ENCODE measurements around the gene SLC22A13.
"Not testable (repeated sequence)": the region's sequence is repeated elsewhere in the genome, so short reads cannot be mapped to it uniquely, and the experiment has no call there.

SLC22A13 gene

DNA sequence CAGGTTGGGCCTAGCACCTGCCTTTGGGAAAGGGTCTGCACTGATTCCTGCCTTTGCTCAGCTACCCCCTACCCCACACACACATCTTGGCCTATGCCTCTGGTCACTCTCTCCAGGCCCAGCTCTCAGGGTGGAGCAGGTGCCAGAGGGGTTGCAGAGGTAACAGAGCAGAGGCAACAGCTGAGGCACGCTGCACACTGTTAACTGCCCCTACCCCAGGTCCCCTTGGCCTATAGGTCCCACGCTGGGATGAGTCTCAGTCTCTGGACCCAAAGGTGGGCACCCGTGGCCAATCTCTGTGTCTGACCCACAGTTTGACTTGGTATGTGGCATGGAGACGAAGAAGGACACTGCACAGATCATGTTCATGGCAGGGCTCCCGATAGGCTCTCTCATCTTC, 41.3 kb downstream of the SLC22A13 start:
- DNase-seq, result no peak

GRCh38 chr3:38307599-38307998, 42.0 kb downstream of the SLC22A13 start:
- DNase-seq, result no peak

DNA sequence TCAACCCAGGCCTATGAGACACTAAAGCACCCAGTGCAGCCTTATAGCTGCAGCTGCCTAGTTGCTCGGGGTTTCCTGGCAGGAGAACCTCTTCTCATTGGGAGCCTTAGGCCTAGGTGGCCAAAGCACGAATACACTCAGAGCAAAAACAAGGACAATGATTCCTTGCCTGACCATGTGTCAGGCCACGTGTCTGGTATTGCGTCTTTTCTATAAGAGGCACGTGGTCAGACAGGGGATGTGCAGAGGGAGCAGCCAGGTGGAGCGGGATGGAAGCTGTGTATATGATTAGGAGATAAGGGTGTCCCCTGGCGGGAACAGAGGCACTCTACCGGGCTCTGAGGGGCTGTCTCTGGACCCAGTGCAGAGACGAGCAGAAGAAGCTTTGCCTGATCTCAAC, 42.8 kb downstream of the SLC22A13 start:
- no peak for DNase-seq

GRCh38 chr3:38311476-38311875, 45.9 kb downstream of the SLC22A13 start:
- DNase-seq, result no peak

GRCh38 chr3:38311941-38312340, 46.3 kb downstream of the SLC22A13 start:
- no peak for DNase-seq

DNA sequence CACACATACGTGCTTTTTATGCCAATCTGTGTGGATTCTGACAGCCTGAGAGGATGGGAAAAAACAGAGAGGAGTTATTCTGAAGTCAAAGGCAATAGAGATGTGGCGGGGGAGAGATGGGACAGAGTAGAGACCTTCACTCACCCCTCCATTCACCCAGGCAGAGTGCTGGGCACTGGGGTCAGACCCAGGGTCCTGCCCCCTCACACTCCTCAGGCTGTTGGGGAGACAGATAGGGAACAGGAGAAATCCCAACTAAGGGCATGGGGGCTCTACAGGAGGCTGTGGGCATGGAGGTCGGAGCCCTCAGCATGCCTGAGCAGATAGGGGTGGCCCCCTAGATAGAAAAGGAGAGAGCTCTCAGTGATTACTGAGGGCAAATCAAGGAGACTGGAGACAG, 46.7 kb downstream of the SLC22A13 start:
- DNase-seq, result no peak

DNA sequence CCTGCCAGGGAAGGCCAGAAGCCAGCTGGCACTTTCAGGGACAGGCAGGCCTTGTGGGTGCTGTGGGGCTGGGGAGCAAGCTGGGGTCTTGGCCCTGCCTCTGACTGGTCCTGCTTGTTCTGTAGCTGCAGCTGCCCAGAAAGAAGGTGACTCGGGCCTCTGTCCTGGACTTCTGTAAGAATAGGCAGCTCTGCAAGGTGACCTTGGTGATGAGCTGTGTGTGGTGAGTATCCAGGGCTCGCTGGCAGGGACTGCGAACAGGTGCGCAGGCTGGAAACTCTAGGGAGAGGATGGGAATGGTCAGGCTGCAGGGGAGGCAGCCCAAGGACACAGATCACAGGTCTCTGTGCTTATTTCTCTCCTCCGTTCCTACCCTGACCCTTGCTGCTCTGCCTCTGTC, 47.7 kb downstream of the SLC22A13 start:
- DNase-seq, result no peak

DNA sequence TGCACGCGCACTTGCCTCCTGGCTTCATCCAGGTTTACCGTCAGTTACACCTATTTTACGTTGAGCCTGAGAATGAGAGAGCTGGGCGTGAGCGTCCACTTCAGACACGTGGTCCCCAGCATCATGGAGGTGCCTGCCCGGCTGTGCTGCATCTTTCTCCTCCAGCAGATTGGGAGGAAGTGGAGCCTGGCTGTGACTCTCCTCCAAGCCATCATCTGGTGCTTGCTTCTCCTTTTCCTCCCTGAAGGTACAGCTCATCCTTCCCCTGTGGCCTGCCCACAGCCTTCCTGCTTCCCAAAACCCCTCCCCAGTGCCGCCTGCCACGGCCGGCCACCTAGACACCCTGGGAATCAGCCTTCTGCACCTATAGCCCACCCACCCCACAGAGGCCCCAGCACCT, 48.1 kb downstream of the SLC22A13 start:
- DNase-seq, result no peak

DNA sequence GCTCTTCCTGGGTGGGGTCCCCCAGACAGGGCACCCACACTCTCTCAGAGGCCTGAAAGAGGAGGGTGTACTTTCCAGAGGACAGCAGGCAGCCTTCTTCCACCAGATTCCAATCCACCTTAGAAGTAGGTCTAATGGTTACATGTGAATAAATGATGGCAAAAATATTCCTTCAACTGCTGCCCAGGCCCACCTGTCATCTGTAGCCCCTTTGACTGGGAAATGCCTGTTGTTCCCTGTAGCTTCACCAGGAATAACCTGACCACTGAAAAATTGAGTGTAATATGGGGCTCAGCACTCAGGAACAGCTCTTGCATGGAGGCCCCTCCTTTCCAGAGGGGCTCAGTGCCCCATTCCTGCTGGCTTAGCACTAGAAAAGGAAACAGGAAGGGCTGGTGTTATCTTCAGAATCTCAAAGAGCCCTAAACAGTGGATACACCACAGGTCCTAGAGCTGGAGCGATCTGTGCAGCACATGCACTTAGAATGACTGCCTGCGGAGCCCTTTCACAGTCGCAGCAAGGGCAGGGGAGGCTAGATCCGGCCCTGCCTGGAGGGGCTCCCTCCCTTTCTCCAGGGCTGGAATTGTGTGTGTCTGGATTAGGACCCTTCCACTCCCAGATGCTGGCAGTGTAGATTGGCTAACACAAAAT, 48.6 kb downstream of the SLC22A13 start:
- DNase-seq, result no peak

GRCh38 chr3:38314764-38315487, 49.3 kb downstream of the SLC22A13 start:
- no peak for DNase-seq

DNA sequence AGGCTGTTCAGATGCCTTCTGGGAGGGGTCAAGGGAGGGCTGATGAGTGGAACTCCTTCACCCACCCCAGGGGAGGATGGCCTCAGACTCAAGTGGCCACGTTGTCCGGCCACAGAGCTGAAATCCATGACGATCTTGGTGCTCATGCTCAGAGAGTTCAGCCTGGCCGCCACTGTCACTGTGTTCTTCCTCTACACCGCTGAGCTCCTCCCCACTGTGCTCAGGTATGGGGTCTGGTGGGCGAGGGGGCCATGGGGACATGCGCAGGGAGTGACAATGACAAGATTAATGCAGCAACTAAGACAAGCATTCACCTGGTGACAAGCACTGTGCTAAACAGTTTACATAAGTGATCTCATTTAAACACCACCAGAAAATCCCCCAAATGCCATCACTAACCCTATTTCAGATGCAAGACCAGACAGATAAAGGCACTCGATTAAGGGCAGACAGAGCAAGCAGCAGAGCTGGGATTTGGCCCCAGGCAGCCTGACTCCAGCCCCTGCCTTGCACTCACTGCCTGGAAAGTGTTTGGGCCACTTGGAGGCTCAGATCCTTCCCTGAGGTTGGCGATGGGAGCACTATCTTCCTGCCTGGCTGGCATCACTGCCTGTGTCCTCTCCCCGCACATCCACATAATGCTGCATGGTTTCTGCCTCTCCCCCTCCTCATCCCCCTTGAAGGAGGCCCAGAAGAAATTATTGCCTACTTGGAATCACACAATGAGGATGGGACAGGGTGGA, 50.0 kb downstream of the SLC22A13 start:
- no peak for DNase-seq

GRCh38 chr3:38316356-38317191, 51.0 kb downstream of the SLC22A13 start:
- DNase-seq, result no peak

GRCh38 chr3:38317192-38317759, 51.7 kb downstream of the SLC22A13 start:
- DNase-seq, result no peak

- no peak for DNase-seq
Observed at GRCh38 chr3:38318766-38319671, 53.4 kb downstream of the SLC22A13 start.

DNA sequence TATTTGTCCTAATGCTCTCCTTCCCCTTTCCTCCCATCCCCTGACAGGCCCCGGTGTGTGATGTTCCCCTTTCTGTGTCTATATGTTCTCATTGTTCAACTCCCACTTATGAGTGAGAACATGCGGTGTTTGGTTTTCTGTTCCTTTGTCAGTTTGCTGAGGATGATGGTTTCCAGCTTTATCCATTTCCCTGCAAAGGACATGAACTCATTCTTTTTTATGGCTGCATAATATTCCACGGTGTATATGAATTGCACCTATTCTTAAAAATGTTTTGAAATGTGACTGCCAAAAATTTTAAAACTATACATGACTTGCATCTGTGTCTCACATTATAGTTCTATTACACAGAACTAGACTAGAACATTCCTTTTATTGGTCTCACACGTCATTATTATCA, 55.0 kb downstream of the SLC22A13 start:
- not testable (repeated sequence) for DNase-seq

DNA sequence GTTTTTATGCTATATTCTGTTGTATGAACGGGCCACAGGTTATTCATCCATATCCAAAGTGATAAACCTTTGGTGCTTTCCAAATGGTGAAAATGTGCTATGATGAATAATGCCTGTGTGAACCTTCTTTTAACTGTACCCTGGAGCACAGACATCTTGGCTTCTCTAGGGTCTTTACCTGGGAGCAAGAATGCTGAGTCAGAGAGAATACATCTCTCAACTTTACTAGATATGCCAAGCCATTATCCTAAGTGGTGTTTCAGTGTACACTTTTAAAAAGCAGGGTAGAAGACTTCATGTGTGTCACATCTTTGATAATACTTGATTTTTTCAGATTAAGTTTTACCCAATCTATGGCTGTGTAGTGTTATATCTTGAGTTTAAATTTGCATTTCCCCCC, 57.4 kb downstream of the SLC22A13 start:
- DNase-seq, result no peak

DNA sequence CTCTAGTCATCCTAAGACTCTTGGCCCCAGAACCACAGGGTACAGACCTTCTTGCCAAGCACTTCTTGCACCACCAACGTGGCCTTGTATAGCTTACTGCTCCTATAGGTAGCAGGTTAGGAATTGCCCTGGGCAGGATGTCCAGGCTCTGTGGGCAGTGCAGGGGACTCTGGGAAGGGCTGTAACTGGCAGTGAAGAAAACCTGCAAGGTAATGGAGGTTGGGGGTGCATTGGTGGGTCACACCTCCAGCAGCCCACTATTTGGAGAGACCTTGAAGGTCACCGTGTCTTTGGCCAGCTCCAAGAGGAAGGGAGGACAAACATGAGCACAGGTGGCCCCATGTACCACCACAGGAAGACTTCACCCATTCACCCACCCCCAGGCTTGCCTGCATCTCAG, 59.6 kb downstream of the SLC22A13 start:
- no peak for DNase-seq

DNA sequence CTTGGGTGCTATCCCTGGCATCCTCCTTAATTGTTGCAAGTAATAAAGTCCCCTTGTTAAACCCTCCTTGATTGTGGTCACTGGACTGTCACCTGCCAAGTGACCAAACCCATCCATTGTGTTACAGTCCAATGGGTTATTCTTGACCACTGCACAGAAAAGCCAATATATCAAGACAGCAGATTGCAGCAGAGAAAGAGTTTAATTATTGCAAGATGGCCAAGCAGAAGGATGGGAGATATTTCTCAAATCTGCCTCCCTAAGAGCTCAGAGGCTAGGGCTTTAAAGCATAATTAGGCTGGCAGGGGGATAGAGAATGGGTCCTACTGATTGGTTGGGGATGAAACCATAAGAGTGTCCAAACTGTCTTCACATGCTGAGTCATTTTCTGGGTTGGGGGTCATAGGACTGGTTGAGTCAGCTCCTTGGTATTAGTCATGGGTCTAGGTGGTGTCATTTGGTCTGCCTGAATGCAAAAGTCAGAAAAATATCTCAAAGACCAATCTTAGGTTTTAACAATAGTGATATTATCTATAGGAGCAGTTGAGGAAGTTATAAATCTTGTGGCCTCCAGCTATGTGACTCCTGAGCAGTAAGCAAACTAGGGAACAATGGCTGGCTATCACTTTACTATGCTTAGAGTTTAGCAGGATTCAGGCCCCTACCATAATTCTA, 61.9 kb downstream of the SLC22A13 start:
- DNase-seq, result no peak

Data from midbrain (tissue), 1 donor.